HG03139 (cell line): ENCODE results near the gene ARMC8.

Source experiments
- ATAC-seq: cut with Tn5 transposase; IDR thresholded peaks from one replicate; pipeline ENCODE4 v1.9.1; 2021; ENCODE audit not compliant: unreplicated experiment

ARMC8 gene

GRCh38 chr3:138242466-138242865, 55.4 kb downstream of the ARMC8 start:
- ATAC-seq, result no peak

GRCh38 chr3:138245026-138245425, 57.9 kb downstream of the ARMC8 start:
- ATAC-seq, result no peak

- ATAC-seq, result no peak
These were observed 62.5 kb downstream of the ARMC8 start for GRCh38 chr3:138249636-138250035.

GRCh38 chr3:138253609-138254008, 66.5 kb downstream of the ARMC8 start:
- no peak for ATAC-seq

- no peak for ATAC-seq
These were observed 67.1 kb downstream of the ARMC8 start for GRCh38 chr3:138254216-138254615.

- no peak for ATAC-seq
These were observed 68.9 kb downstream of the ARMC8 start for GRCh38 chr3:138256022-138256421.

- no peak for ATAC-seq
These were observed 70.9 kb downstream of the ARMC8 start for GRCh38 chr3:138257986-138258385.

- no peak for ATAC-seq
These were observed 72.0 kb downstream of the ARMC8 start for GRCh38 chr3:138259126-138259525.

GRCh38 chr3:138260611-138261010, 73.5 kb downstream of the ARMC8 start:
- no peak for ATAC-seq

- no peak for ATAC-seq
These were observed 76.0 kb downstream of the ARMC8 start for GRCh38 chr3:138263104-138263503.

- ATAC-seq, result no peak
These were observed 78.6 kb downstream of the ARMC8 start for GRCh38 chr3:138265745-138266144.

GRCh38 chr3:138267083-138267482, 80.0 kb downstream of the ARMC8 start:
- ATAC-seq, result no peak

- ATAC-seq, result no peak
These were observed 83.1 kb downstream of the ARMC8 start for GRCh38 chr3:138270245-138270644.

GRCh38 chr3:138271189-138271794, 84.2 kb downstream of the ARMC8 start:
- ATAC-seq, result peak; percentile 58

GRCh38 chr3:138281561-138281960, 94.5 kb downstream of the ARMC8 start:
- no peak for ATAC-seq

GRCh38 chr3:138282836-138283235, 95.7 kb downstream of the ARMC8 start:
- no peak for ATAC-seq

- ATAC-seq, result no peak
These were observed 97.0 kb downstream of the ARMC8 start for GRCh38 chr3:138284079-138284478.

- no peak for ATAC-seq
These were observed 97.9 kb downstream of the ARMC8 start for GRCh38 chr3:138284957-138285477.

GRCh38 chr3:138289260-138289659, 102.2 kb downstream of the ARMC8 start:
- no peak for ATAC-seq

GRCh38 chr3:138289701-138290100, 102.6 kb downstream of the ARMC8 start:
- ATAC-seq, result no peak

- ATAC-seq, result no peak
These were observed 109.5 kb downstream of the ARMC8 start for GRCh38 chr3:138296639-138297038.

GRCh38 chr3:138297059-138297607, 110.0 kb downstream of the ARMC8 start:
- ATAC-seq, result no peak

GRCh38 chr3:138297876-138298275, 110.8 kb downstream of the ARMC8 start:
- ATAC-seq, result no peak
